Measurements from ENCODE around the gene FAM181A.

Gene FAM181A

GRCh38 chr14:93903342-93904184 is 23.6 kb upstream of the FAM181A start:
- no peak for DNase-seq (ENCODE audit: low read depth)

- DNase-seq (ENCODE audit: low read depth): no peak
Observed at GRCh38 chr14:93905623-93906022, 21.5 kb upstream of the FAM181A start.

DNA sequence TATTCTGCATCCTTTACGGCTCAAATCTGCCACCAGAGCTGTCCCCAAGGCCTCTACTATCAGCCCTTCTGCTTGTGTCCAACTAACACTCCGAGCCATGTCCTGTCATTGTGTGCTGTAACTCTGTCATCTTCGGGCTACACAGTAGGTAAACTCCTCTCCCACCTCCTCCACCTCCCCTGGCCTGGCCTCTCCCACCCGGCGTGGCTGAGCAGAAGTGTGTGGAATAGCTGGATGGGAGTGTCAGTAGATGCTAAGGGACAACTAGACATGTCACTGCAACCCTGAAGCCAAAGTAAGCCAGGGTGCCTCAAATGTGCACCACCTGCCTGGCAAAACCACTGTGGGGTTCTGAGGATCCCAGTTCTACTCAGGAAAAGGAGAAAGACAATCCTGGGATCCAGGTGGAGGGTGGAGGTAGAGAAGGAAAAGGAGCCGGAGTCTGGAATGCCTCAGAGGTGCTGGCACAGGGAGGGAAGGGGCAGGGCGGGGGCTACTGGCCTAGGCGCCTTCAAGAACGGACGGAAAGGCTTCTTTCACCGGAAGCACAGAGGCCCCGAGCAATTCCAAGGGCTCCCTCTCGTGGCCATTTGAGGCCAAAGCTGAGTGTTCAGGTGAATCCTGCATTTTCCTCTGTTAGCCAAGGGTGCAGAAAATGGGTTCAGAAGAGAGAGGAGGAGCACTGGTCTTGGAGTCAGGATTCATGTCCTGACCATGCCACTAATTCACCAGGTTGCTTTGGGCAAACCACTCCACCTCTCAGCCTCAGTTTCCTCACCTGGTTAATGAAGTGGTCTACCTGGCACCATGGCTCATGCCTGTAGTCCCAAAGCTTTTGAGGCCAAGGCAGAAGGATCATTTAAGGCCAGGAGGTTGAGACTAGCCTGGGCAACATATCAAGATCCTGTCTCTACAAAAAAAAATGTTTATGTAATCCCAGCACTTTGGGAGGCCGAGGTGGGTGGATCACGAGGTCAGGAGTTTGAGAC is 20.5 kb upstream of the FAM181A start:
- peak; percentile 38 for DNase-seq (ENCODE audit: low read depth)

GRCh38 chr14:93909429-93910128 is 17.6 kb upstream of the FAM181A start:
- DNase-seq (ENCODE audit: low read depth): no peak

- DNase-seq (ENCODE audit: low read depth): no peak
Observed at GRCh38 chr14:93911975-93912615, 15.0 kb upstream of the FAM181A start.

GRCh38 chr14:93912782-93913181 is 14.4 kb upstream of the FAM181A start:
- DNase-seq (ENCODE audit: low read depth): no peak

DNA sequence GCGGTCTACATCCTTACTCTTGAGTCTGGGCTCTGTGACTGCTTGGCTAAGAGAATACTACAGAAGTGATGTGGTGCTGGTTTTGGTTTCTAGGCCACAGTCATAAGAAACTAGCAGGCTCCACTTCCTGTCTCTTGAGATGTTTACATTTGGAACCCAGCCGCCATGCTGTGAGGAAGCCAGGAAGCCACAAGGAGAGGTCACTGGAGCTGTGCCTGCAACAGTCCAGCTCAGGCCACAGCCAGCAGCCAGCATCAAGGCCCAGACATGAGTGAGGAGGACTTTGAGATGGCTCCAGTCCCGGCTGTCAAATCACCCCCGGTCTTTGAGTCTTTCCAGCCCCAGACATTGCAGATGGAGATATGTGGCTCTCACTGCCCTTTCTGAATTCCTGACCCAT is 12.9 kb upstream of the FAM181A start:
- peak; percentile 2 for DNase-seq (ENCODE audit: low read depth)

DNA sequence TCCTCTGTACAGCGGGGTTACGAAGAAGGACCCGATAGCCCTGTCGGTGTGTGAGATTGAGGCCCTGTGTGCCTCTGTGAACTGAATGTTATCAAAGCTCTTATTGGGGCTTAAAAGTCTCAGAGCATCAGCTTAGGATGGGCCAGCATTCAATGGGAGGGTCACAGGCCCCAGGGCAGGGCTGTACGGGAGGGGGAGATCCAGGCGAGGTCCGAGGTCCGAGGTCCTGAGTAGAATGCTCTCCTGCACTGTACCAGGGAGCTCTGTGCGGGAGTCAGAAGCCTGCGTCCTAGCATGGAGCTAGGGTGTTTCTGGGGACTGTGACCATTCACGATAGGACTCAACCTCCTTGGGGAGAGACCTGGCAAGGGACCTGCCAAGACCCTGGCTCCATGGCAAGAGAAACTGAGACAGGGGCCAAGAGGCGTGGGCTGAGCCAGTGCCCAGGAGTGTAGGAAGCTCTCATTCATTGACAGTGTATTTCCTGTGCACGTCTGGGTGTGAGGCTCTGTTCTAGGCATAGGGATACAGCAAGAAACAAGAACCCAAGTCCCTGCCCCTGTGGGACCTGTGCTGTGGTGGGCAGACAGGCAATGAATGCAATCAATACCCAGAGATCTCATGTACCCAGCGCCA is 12.0 kb upstream of the FAM181A start:
- DNase-seq (ENCODE audit: low read depth): no peak

GRCh38 chr14:93915800-93916199 is 11.3 kb upstream of the FAM181A start:
- DNase-seq (ENCODE audit: low read depth): no peak

DNA sequence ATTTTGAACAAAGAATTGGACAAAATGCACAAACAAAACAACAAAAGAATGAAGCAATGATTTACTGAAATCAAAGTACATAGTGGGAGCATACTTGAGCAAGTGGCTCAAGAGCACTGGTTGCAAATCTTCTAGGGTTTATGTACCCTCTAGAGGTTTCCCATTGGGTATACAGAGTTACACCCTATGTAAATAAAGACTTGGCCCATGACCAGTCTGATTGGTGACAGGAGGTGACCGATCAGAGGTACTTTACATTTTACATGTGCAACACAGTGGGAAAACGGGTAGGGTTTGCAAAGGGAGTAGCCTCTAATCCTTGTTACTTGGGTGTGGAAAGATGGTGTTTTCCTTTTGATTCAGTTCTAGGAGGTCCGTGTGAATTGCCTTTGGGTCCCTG is 10.6 kb upstream of the FAM181A start:
- DNase-seq (ENCODE audit: low read depth): no peak

DNA sequence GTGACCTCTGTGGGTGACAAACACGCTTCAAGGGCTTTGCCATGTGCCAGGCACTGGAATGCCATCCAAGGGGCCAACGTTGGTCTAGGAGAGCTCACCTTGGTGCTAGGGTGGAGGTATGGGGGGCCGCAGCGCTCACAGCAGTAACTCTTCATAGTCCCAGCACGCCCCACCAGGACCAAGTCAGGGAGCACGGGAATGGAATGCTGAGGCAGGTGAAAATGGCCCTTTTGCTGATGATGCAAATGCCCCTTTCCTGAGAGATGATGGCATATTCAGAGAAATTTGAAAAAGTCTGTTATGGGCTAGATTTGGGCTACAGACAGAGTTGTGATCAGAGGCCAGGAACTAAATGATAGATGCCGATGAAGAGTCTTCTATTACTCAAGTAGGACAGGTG is 10.0 kb upstream of the FAM181A start:
- DNase-seq (ENCODE audit: low read depth): no peak

DNA sequence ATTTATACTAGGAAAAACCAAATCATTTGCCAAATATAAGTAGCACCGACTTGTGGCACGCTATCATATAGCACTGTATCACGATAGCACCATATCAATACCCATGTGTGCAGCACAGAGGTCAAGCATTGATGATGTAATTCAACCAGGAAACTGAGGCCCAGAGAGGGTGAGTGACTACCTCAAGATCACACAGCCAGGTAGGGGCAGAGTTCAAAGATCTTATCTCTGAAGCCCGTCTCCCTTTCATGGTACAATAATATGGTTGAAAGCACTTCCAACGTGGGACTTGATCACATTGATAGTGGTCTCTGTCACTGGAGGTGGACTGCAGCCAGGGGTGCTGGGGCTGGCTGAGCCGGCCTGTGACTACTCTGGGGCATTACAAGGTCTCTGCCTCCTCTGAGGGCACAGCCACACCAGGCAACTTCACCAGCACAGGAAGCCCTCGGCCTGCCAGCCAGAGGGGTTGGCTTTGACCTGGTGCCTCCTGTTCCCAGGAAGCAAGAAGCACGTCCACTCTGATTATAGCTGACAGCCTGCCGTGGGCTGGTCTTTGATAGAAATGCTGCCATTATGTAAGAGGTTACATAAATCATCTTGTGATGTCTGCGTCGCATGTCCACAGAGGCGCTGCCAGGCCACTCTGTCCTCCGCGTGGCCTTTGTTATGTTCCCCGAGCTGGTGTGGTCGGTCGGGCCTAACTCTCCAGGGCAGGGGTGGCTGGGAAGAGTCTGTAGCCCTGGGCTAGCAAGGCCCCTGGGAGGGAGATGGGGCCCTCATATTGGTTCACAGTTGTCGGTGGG is 5.9 kb upstream of the FAM181A start:
- no peak for DNase-seq (ENCODE audit: low read depth)

DNA sequence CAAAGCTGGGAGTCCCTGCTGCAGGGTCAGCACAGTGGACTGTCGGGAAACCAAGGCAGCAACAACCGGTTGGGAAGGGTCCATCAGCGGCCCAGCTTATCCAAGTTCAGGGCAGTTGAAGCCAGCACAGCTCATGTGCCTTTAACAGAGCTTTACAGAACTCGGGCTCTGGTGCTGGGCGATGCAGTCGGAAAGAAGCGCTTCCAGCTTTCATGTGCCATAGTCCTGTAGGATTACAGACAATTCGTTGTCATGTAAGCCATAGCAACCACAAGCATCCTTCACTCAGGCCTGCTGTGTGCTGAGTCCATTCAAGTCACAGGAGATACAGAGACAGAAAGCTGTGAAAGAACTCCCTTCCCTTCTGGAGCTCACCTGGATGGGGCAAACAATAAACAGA is 3.5 kb upstream of the FAM181A start:
- DNase-seq (ENCODE audit: low read depth): no peak

DNA sequence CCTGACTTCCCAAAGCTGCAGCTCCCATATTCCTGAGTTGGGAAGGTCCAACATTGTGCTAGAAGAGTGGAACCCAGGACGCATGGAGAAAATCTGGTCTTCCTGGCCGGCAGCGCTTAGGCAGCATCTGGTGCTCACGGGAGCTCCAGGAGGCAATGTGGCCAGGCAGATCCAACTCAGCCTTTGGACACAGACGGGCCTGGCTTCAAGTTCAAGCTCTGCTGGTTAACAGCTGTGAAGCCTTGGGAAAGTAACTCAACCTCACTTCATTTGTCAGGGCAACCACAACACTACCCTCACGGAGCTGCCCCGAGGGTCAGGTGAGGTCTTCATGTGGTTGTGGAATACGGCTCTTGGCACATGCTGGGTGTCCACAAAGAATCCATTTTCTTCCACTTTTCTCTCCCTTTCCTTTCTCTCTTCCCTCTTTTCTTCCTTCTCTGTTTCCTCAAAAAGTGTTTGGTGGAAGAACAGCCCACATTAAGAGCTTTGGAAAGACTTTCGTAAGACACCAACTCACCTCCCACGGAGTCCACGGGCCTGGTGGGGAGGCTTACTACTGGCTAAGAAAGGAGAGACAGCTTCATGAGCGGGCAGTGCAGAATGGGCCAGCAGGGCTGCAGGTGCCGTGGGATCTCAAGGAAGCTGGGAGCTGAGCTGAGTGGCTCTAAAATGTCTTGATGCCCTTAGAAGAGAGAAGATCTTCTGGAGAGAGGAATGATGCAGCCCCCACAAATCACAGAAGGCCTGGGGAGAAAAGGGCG is 2.4 kb upstream of the FAM181A start:
- no peak for DNase-seq (ENCODE audit: low read depth)

DNA sequence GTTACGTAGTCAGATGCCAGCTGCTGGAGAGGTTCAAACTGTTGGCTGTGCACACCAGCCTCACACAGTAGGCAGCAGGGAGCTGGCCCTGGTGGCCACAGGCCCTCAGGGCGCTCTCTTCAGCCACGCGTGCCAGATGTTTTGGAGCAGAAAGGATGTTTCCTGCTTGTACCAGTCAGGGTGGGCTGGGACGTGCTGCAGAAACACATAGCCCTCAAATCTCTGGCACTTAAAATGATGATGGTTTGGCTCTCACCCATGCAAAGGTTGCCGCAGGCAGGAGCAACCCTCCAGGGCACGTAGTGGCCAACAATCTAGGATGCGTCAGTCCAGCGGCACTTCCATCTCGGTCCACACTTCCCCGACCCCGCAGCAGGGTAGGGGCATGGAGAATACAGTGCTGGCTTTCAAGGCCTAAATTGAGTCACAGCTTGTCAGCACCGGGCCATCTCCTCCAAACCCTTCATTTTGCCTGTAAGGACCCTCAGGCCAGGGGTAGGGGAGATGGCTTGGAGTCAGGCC is 1.7 kb upstream of the FAM181A start:
- DNase-seq (ENCODE audit: low read depth): no peak

DNA sequence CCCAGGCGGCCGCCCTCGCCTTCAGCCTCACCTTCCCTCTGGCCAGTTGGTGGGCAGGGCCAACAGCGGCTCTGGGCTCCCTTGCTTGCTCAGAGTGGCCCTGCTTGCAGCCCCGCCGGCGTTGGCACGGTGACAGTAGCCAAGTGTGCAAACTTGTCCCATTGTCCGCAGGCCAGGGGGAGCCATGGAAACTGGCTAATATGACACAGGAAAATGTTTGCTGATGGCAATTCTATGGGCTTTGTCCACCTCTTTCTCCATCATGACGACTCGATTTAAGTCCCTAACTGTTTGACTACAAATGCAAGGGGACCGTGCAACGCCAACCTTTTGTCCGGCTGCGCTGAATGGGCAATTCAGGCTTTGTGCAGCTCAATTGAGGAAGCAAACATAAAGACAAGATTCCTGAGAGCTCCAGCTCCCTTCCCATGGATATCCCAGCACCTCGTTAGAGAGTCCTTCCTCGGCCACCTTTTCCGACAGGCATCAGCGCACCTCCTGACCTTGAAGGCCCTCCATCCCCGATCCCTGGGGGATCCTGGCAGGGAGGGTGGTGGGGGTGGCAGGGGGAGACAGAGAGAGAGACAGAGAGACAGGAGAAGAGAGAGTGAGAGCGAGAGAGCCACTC is 785 bp upstream of the FAM181A start:
- no peak for DNase-seq (ENCODE audit: low read depth)

DNA sequence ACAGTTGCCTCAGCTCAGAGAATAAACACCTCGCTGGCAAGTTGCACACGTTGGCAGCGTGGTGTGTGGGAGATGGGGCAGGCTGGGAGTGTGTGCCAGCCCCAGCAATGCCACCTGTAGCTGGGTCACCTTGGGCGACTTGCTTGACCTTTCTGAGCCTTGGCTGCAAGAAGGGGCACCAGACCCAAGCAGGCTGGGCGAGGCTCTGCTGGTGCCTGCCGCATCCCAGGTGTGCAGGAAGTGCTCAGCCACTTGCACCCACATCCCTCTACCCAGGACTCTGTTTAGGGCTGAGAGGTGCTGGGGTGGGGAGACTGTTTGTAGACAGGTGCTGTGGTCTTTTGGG is 629 bp downstream of the FAM181A start:
- no peak for DNase-seq (ENCODE audit: low read depth)

DNA sequence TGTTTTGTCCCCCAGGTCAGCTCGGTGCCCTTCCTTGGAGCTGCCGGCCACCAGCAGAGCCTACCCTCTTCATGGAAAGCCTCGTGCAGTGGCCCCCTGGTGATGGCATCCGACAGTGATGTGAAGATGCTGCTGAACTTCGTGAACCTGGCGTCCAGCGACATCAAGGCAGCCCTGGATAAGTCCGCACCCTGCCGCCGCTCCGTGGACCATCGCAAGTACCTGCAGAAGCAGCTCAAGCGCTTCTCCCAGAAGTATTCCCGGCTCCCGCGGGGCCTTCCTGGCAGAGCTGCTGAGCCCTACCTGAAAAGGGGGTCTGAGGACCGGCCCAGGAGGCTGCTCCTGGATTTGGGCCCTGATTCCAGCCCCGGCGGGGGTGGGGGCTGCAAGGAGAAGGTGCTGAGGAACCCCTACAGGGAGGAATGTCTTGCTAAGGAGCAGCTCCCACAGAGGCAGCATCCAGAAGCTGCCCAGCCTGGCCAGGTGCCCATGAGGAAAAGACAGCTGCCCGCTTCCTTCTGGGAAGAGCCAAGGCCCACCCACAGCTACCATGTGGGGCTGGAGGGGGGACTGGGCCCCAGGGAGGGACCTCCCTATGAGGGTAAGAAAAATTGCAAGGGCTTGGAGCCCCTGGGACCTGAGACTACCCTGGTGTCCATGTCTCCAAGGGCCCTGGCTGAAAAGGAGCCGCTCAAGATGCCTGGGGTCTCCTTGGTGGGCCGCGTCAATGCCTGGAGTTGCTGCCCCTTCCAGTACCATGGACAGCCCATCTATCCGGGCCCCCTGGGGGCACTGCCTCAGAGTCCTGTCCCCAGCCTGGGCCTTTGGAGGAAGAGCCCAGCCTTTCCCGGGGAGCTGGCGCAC is 1.3 kb downstream of the FAM181A start:
- no peak for DNase-seq (ENCODE audit: low read depth)

Data from EH (cell line).